Right lobe of liver (tissue), 4 donors: Measurements from ENCODE around the gene TM4SF18.

Source experiments
- CTCF ChIP-seq, 4 donors: fragments of 200-600 bp in 3 of 4; fragments of 450-650 bp in 1 of 4; IDR thresholded peaks; one replicate each; pipeline versions ENCODE4 v1.5.1 to v1.8.0; 2016 to 2022; ENCODE audit warnings: antibody characterized with exemption in 4 of 4, mild to moderate bottlenecking in 2 of 4
- POLR2A ChIP-seq: fragments of 450-650 bp; IDR thresholded peaks from one replicate; pipeline ENCODE4 v1.6.1; 2017; ENCODE audit warnings: antibody characterized with exemption, mild to moderate bottlenecking
- donor health status: DM: no; HTN: no; CAD: no.
- donor health status: DM: no; HTN: no; CAD: no.
- donor health status: DM: no; HTN: yes; CAD: no.

GRCh38 chr3:149381173-149382100, 48.0 kb upstream of the TM4SF18 start:
- TF ChIP-seq POLR2A (no peak), CTCF (IDR thresholded peaks at IDR 0.05) (no peak)
